H1 (cell line): ENCODE results near the gene SPACA4. TPM values are rescaled to one million over a fixed set of nuclear protein-coding genes. Genes with fewer than 3 reads are reported as not detected.

Experiments
- CTCF ChIP-seq, 3 experiments: IDR thresholded peaks; 1 replicate in 2 of 3; 2 replicates in 1 of 3; pipeline versions ENCODE4 v1.5.1 to v1.6.1; 2011; ENCODE audit warnings: low read length in 3 of 3, mild to moderate bottlenecking in 3 of 3, inconsistent platforms in 2 of 3, low read depth in 1 of 3, moderate library complexity in 1 of 3; ENCODE audit not compliant: insufficient read depth in 1 of 3; ENCODE audit errors: control extremely low read depth in 1 of 3
- EP300 ChIP-seq, 2 experiments: IDR thresholded peaks; 1 replicate in 1 of 2; 2 replicates in 1 of 2; pipeline ENCODE4 v1.6.1; 2011 to 2012; ENCODE audit warnings: low read depth in 2 of 2, low read length in 2 of 2, mild to moderate bottlenecking in 2 of 2, borderline replicate concordance in 1 of 2, inconsistent platforms in 1 of 2, moderate library complexity in 1 of 2
- FOSL1 ChIP-seq: IDR thresholded peaks from 2 replicates; pipeline ENCODE4 v1.6.1; 2011; ENCODE audit warnings: mild to moderate bottlenecking, low read depth, low read length, moderate library complexity; ENCODE audit not compliant: insufficient read depth
- HDAC2 ChIP-seq, 2 experiments: fragments of 300-600 bp in 1 of 2; sonication (generic) in 1 of 2; IDR thresholded peaks; 2 replicates each; pipeline ENCODE4 v1.6.1; 2011 to 2012; ENCODE audit warnings: low read depth in 2 of 2, low read length in 2 of 2, mild to moderate bottlenecking in 2 of 2, moderate library complexity in 2 of 2, borderline replicate concordance in 1 of 2, inconsistent platforms in 1 of 2
- JUND ChIP-seq: IDR thresholded peaks from 2 replicates; pipeline ENCODE4 v1.6.1; 2011; ENCODE audit warnings: mild to moderate bottlenecking, improper control_type of control experiment, low read length
- KDM1A ChIP-seq: fragments of 200-600, 300-600 bp; sonication (generic); IDR thresholded peaks from 2 replicates; pipeline ENCODE4 v1.7.1; 2016; ENCODE audit warnings: mild to moderate bottlenecking, low read length, borderline replicate concordance
- KDM4A ChIP-seq: IDR thresholded peaks from one replicate; pipeline ENCODE4 v1.7.1; 2012; ENCODE audit warnings: low read depth, mild to moderate bottlenecking, moderate library complexity, low read length, inconsistent platforms; ENCODE audit not compliant: severe bottlenecking
- KDM5A ChIP-seq: fragments of 200-600 bp; IDR thresholded peaks from 2 replicates; pipeline ENCODE4 v1.7.1; 2012; ENCODE audit warnings: mild to moderate bottlenecking, low read length, inconsistent platforms, mixed read lengths
- POLR2A ChIP-seq, 2 experiments: IDR thresholded peaks; 1 replicate in 1 of 2; 2 replicates in 1 of 2; pipeline ENCODE4 v1.6.1; 2011; ENCODE audit warnings: low read depth in 2 of 2, low read length in 2 of 2, mild to moderate bottlenecking in 2 of 2; ENCODE audit errors: control extremely low read depth in 1 of 2
- POU5F1 ChIP-seq: IDR thresholded peaks from 2 replicates; pipeline ENCODE4 v1.6.1; 2011; ENCODE audit warnings: low read depth, mild to moderate bottlenecking, low read length, moderate library complexity
- RAD21 ChIP-seq, 2 experiments: IDR thresholded peaks in 1 of 2; conservative IDR thresholded peaks in 1 of 2; 2 replicates each; pipeline ENCODE4 v1.6.1; 2011; ENCODE audit warnings: low read depth in 2 of 2, low read length in 2 of 2, improper control_type of control experiment in 1 of 2, inconsistent platforms in 1 of 2, mild to moderate bottlenecking in 1 of 2, moderate library complexity in 1 of 2
- RXRA ChIP-seq: IDR thresholded peaks from 2 replicates; pipeline ENCODE4 v1.6.1; 2011; ENCODE audit warnings: low read depth, mild to moderate bottlenecking, low read length, moderate library complexity; ENCODE audit not compliant: insufficient read depth
- SIN3A ChIP-seq, 2 experiments: IDR thresholded peaks in 1 of 2; conservative IDR thresholded peaks in 1 of 2; 2 replicates each; pipeline ENCODE4 v1.6.1; 2011 to 2012; ENCODE audit warnings: low read length in 2 of 2, improper control_type of control experiment in 1 of 2, low read depth in 1 of 2, mild to moderate bottlenecking in 1 of 2
- SP1 ChIP-seq: IDR thresholded peaks from 2 replicates; pipeline ENCODE4 v1.6.1; 2011; ENCODE audit warnings: low read depth, low read length
- SRF ChIP-seq: IDR thresholded peaks from 2 replicates; pipeline ENCODE4 v1.6.1; 2011; ENCODE audit warnings: mild to moderate bottlenecking, low read depth, low read length, moderate library complexity
- TAF7 ChIP-seq: optimal IDR thresholded peaks from 2 replicates; pipeline ENCODE3; 2011; ENCODE audit warnings: low read depth, mild to moderate bottlenecking, inconsistent platforms, low read length, moderate library complexity, borderline replicate concordance
- TEAD4 ChIP-seq: IDR thresholded peaks from 2 replicates; pipeline ENCODE4 v1.6.1; 2012; ENCODE audit warnings: low read depth, low read length, inconsistent platforms, mixed read lengths
- YY1 ChIP-seq: IDR thresholded peaks from 2 replicates; pipeline ENCODE4 v1.6.1; 2011; ENCODE audit warnings: low read depth, mild to moderate bottlenecking, low read length
- polyA plus RNA-seq, 7 experiments: library from polyadenylated mRNA; depleted of rRNA in 3 of 7; stranded (reverse) in 5 of 7; unstranded in 2 of 7; fragments of >200 nt in 5 of 7; fragments of 200-250 nt in 2 of 7; gene quantifications; 1 replicate in 5 of 7; 2 replicates in 1 of 7; 4 replicates in 1 of 7; pipeline versions ENCODE4 v1.2.1 to v1.2.3, GENCODE V29; 2011 to 2013; ENCODE audit warnings: missing spikeins in 2 of 7, mixed read lengths in 2 of 7
- total RNA-seq: library from RNA; stranded (reverse); fragmentation: NEBNext Ultra II Directional; extraction: Animal tissue kit (Norgen Biotek cat#: 25700); gene quantifications from 2 replicates; pipeline ENCODE4 v1.2.1, GENCODE V29; 2021

SPACA4 gene
- total and polyA plus RNA-seq, 2 of the 8 experiments (the other 6 are each of a cell fraction or from before 2014, with no cell fraction given): not detected

- 0 out of 3 replicates have a peak, but pooled peaks of 1 of the 2 experiments have one; percentile 22 for TF ChIP-seq POLR2A (IDR thresholded peaks at IDR 0.05; ENCODE audit: control extremely low read depth in 1 of 2, low read depth in 2 of 2, low read length in 2 of 2)
- no peak for TF ChIP-seq FOSL1
- peak; percentile 44 to 53; a peak in 1 of 4 replicates for TF ChIP-seq HDAC2 (IDR thresholded peaks at IDR 0.05; ENCODE audit: borderline replicate concordance in 1 of 2, low read depth in 2 of 2, low read length in 2 of 2)
- TF ChIP-seq KDM5A: no peak
- peak; percentile 27 for TF ChIP-seq KDM4A
- TF ChIP-seq SP1: 0 out of 2 replicates have a peak, but pooled peaks have one; percentile 1
- peak; percentile 15; the same call in 1 of the 2 replicates for TF ChIP-seq JUND
- TF ChIP-seq RAD21 (IDR thresholded peaks at IDR 0.05 in 1 of 2, conservative IDR thresholded peaks at IDR 0.05 in 1 of 2; ENCODE audit: low read depth in 2 of 2, low read length in 2 of 2): peak; percentile 91 to 96
- TF ChIP-seq TAF7: peak; percentile 76
- peak; percentile 63; the same call in 1 of the 2 replicates for TF ChIP-seq RXRA
- TF ChIP-seq CTCF (IDR thresholded peaks at IDR 0.05; ENCODE audit: control extremely low read depth in 1 of 3, insufficient read depth in 1 of 3, low read depth in 1 of 3, low read length in 3 of 3): peak; percentile 81 to 96 (median 88)
- TF ChIP-seq EP300 (IDR thresholded peaks at IDR 0.05; ENCODE audit: borderline replicate concordance in 1 of 2, low read depth in 2 of 2, low read length in 2 of 2): peak in 1 of 2 experiments; percentile 52; a peak in 1 of 3 replicates
- no peak for TF ChIP-seq YY1
- peak; percentile 56; the same call in 1 of the 2 replicates for TF ChIP-seq KDM1A
- TF ChIP-seq SRF: no peak
- no peak for TF ChIP-seq POU5F1
- TF ChIP-seq SIN3A (conservative IDR thresholded peaks at IDR 0.05 in 1 of 2, IDR thresholded peaks at IDR 0.05 in 1 of 2; ENCODE audit: low read depth in 1 of 2, low read length in 2 of 2): peak in 1 of 2 experiments; percentile 51; a peak in 2 of 4 replicates
- no peak for TF ChIP-seq TEAD4
Measured at GRCh38 chr19:48646001-48646721, 39.6 kb downstream of the SPACA4 start, which contains the start of gene CA11 (continued).
